ENCODE data around the gene SDHC. TPM values are rescaled to one million over a fixed set of nuclear protein-coding genes. Genes with fewer than 3 reads are reported as not detected.

The SDHC gene
- polyA plus RNA-seq, 2 of the 4 experiments (the other 2 are of a cell fraction): 296 to 323 TPM

- TF ChIP-seq HOXB13 (CRISPR knock-in tag; IDR thresholded peaks at IDR 0.05; ENCODE audit: low read depth) (peak; percentile 88; the same call in 1 of the 2 replicates), EHMT2 (IDR thresholded peaks at IDR 0.05; ENCODE audit: low read depth) (no peak), FOXS1 (CRISPR knock-in tag; IDR thresholded peaks at IDR 0.05) (0 out of 2 replicates have a peak, but pooled peaks have one; percentile 48), PHF8 (IDR thresholded peaks at IDR 0.05; ENCODE audit: borderline replicate concordance, low read depth) (peak; percentile 88; the same call in 1 of the 2 replicates), EP300 (IDR thresholded peaks at IDR 0.05) (no peak), MAX (IDR thresholded peaks at IDR 0.05) (peak; percentile 94), NR3C1 (IDR thresholded peaks at IDR 0.05) (no peak), CTCF (IDR thresholded peaks at IDR 0.05) (no peak), HDAC2 (IDR thresholded peaks at IDR 0.05) (no peak), BHLHE40 (IDR thresholded peaks at IDR 0.05; ENCODE audit: low read depth, low read length) (0 out of 2 replicates have a peak, but pooled peaks have one; percentile 33), RAD21 (conservative IDR thresholded peaks at IDR 0.05 in 1 of 2, IDR thresholded peaks at IDR 0.05 in 1 of 2) (no peak), CEBPB (IDR thresholded peaks at IDR 0.05) (no peak), RARB (CRISPR knock-in tag; IDR thresholded peaks at IDR 0.05) (0 out of 2 replicates have a peak, but pooled peaks have one; percentile 33), ZNF302 (CRISPR knock-in tag; IDR thresholded peaks at IDR 0.05) (no peak), FOSL2 (IDR thresholded peaks at IDR 0.05) (no peak), FOSL2 (CRISPR knock-in tag; IDR thresholded peaks at IDR 0.05) (peak; percentile 84), KDM5A (IDR thresholded peaks at IDR 0.05) (no peak), ZC3H11A (IDR thresholded peaks at IDR 0.05) (no peak), RCOR1 (IDR thresholded peaks at IDR 0.05; ENCODE audit: low read depth, low read length) (0 out of 2 replicates have a peak, but pooled peaks have one; percentile 22), SMC3 (IDR thresholded peaks at IDR 0.05) (no peak), NFE2L2 (conservative IDR thresholded peaks at IDR 0.05; ENCODE audit: low read length) (no peak), ZFP36 (IDR thresholded peaks at IDR 0.05; ENCODE audit: borderline replicate concordance, partially characterized antibody) (no peak), ZSCAN20 (CRISPR knock-in tag; IDR thresholded peaks at IDR 0.05) (0 out of 2 replicates have a peak, but pooled peaks have one; percentile 18), CBX2 (IDR thresholded peaks at IDR 0.05; ENCODE audit: borderline replicate concordance, low read depth) (no peak), KDM1A (IDR thresholded peaks at IDR 0.05; ENCODE audit: low read depth) (no peak), SREBF2 (IDR thresholded peaks at IDR 0.05) (no peak), TFCP2L1 (CRISPR knock-in tag; IDR thresholded peaks at IDR 0.05) (0 out of 2 replicates have a peak, but pooled peaks have one; percentile 28), BCL3 (IDR thresholded peaks at IDR 0.05) (peak; percentile 45; the same call in 1 of the 3 replicates), REST (IDR thresholded peaks at IDR 0.05) (no peak), USF2 (IDR thresholded peaks at IDR 0.05) (0 out of 2 replicates have a peak, but pooled peaks have one; percentile 3)
Measured at GRCh38 chr1:161389691-161390558, 75.7 kb downstream of the SDHC start (continued).

All from A549 (cell line).